Suprapubic skin (tissue), 3 donors: ENCODE data around the gene MYH6.

Source experiments
- EP300 ChIP-seq: sonication (generic); formaldehyde crosslinking; IDR thresholded peaks from one replicate; pipeline ENCODE4 v1.6.1; 2017; ENCODE audit warnings: antibody characterized with exemption
- POLR2A ChIP-seq, 2 donors: fragments of 450-650 bp; IDR thresholded peaks; one replicate each; pipeline ENCODE4 v1.6.1; 2017; ENCODE audit warnings: antibody characterized with exemption in 2 of 2, mild to moderate bottlenecking in 2 of 2, moderate library complexity in 2 of 2
- TF ChIP-seq, protein P1 (sequence below), 2 donors: fragments of 200-600 bp in 1 of 2; fragments of 450-650 bp in 1 of 2; sonication (generic) in 1 of 2; IDR thresholded peaks; one replicate each; pipeline ENCODE4 v1.5.1; 2016 to 2019; ENCODE audit warnings: antibody characterized with exemption in 2 of 2, mild to moderate bottlenecking in 1 of 2, moderate library complexity in 1 of 2

DNA sequence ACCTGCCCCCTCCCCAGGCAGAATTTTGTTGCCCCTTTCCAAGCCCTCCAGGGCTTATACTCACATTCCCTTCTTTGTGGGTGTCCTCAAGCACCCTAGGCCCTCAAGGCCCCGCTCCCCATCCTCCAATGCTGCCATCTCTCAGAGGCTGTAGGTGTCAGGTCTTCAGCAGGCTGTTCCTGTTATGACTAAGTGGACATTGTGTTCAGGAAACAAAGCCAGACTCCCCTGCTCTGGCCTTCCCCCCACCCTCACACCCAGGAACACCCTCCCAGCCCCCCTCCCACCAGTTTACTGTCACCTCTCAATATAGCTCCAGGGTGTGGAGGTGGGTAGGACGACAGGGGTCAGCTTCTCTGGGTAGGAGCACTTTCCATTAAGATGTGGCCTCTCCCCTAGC is 1.4 kb upstream of the MYH6 start:
- no peak for TF ChIP-seq POLR2A (IDR thresholded peaks at IDR 0.05)
- TF ChIP-seq, protein P1, sequence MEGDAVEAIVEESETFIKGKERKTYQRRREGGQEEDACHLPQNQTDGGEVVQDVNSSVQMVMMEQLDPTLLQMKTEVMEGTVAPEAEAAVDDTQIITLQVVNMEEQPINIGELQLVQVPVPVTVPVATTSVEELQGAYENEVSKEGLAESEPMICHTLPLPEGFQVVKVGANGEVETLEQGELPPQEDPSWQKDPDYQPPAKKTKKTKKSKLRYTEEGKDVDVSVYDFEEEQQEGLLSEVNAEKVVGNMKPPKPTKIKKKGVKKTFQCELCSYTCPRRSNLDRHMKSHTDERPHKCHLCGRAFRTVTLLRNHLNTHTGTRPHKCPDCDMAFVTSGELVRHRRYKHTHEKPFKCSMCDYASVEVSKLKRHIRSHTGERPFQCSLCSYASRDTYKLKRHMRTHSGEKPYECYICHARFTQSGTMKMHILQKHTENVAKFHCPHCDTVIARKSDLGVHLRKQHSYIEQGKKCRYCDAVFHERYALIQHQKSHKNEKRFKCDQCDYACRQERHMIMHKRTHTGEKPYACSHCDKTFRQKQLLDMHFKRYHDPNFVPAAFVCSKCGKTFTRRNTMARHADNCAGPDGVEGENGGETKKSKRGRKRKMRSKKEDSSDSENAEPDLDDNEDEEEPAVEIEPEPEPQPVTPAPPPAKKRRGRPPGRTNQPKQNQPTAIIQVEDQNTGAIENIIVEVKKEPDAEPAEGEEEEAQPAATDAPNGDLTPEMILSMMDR (IDR thresholded peaks at IDR 0.05) = no peak
- TF ChIP-seq EP300 = no peak
